HEK293 (cell line): ENCODE data around the gene DNASE1L3.

ENCODE experiments used
- CTCF ChIA-PET: fragments of 350-600 bp; formaldehyde crosslinking; extraction: SDS; loops from one replicate; lab custom pipeline; 2021; ENCODE audit warnings: antibody characterized with exemption; lab: Yijun Ruan, JAX
- POLR2A ChIA-PET: fragments of 300-600 bp; formaldehyde crosslinking; extraction: SDS; loops from one replicate; lab custom pipeline; 2020; ENCODE audit warnings: antibody characterized with exemption, inconsistent platforms; lab: Yijun Ruan, JAX
- H3K27ac ChIP-seq: fragments of 200-500 bp; sonication (Bioruptor generic); 2 replicates; pipeline ENCODE4 v1.5.1; 2014; ENCODE audit warnings: low read depth, low read length, control low read depth, inconsistent platforms; ENCODE audit errors: extremely low read depth
- H3K36me3 ChIP-seq, 2 experiments: fragments of 200-500 bp in 1 of 2; sonication (Bioruptor generic) in 1 of 2; 1 replicate in 1 of 2; 2 replicates in 1 of 2; pipeline ENCODE4 v1.5.1; 2014 to 2017; ENCODE audit warnings: inconsistent platforms in 2 of 2, low read length in 2 of 2; ENCODE audit not compliant: control insufficient read depth in 2 of 2, insufficient read depth in 1 of 2
- H3K4me1 ChIP-seq: fragments of 200-500 bp; sonication (Bioruptor generic); 2 replicates; pipeline ENCODE4 v1.5.1; 2014; ENCODE audit warnings: mild to moderate bottlenecking, low read length, inconsistent platforms; ENCODE audit not compliant: control insufficient read depth, insufficient read depth
- H3K4me3 ChIP-seq: 2 replicates; pipeline ENCODE4 v1.5.1; 2011; ENCODE audit warnings: low read depth, mild to moderate bottlenecking, control low read depth, low read length, moderate library complexity
- H3K9me3 ChIP-seq: fragments of 200-500 bp; sonication (Bioruptor generic); 2 replicates; pipeline ENCODE4 v1.5.1; 2014; ENCODE audit warnings: low read depth, low read length, inconsistent platforms; ENCODE audit not compliant: control insufficient read depth, insufficient read depth
- HIC1 ChIP-seq: fragments of 450-650 bp; formaldehyde crosslinking; IDR thresholded peaks from 2 replicates; pipeline ENCODE4 v1.5.1; 2016; ENCODE audit warnings: missing biosample characterization, missing genetic modification characterization
- SETDB1 ChIP-seq: IDR thresholded peaks from one replicate; pipeline ENCODE4 v1.6.1; 2017; ENCODE audit warnings: mild to moderate bottlenecking, low read length, moderate library complexity, mixed read lengths; ENCODE audit not compliant: insufficient read length
- TRIM28 ChIP-seq: IDR thresholded peaks from 2 replicates; pipeline ENCODE4 v1.6.1; 2011; ENCODE audit warnings: low read length, control low read depth, borderline replicate concordance
- ZBTB49 ChIP-seq: fragments of 450-650 bp; formaldehyde crosslinking; IDR thresholded peaks from 2 replicates; pipeline ENCODE4 v1.5.1; 2016; ENCODE audit warnings: missing biosample characterization, missing genetic modification characterization, low read depth
- ZFP3 ChIP-seq: fragments of 450-650 bp; formaldehyde crosslinking; IDR thresholded peaks from 2 replicates; pipeline ENCODE4 v1.5.1; 2016; ENCODE audit warnings: low read depth, missing biosample characterization, missing genetic modification characterization
- ZFP69B ChIP-seq: fragments of 450-650 bp; formaldehyde crosslinking; IDR thresholded peaks from 2 replicates; pipeline ENCODE4 v1.5.1; 2016; ENCODE audit warnings: missing biosample characterization, missing genetic modification characterization
- ZNF112 ChIP-seq: fragments of 450-650 bp; formaldehyde crosslinking; IDR thresholded peaks from 2 replicates; pipeline ENCODE4 v1.5.0; 2017; ENCODE audit warnings: missing biosample characterization, missing genetic modification characterization
- ZNF132 ChIP-seq: fragments of 450-650 bp; formaldehyde crosslinking; IDR thresholded peaks from 2 replicates; pipeline ENCODE4 v1.5.1; 2017; ENCODE audit warnings: missing biosample characterization, missing genetic modification characterization, borderline replicate concordance
- ZNF211 ChIP-seq: fragments of 450-650 bp; formaldehyde crosslinking; IDR thresholded peaks from 2 replicates; pipeline ENCODE4 v1.5.1; 2016; ENCODE audit warnings: low read depth, missing biosample characterization, missing genetic modification characterization
- ZNF350 ChIP-seq: fragments of 450-650 bp; formaldehyde crosslinking; IDR thresholded peaks from 2 replicates; pipeline ENCODE4 v1.5.0; 2017; ENCODE audit warnings: missing biosample characterization, mild to moderate bottlenecking, missing genetic modification characterization
- ZNF366 ChIP-seq: fragments of 450-650 bp; formaldehyde crosslinking; conservative IDR thresholded peaks from 2 replicates; pipeline ENCODE4 v1.5.1; 2016; ENCODE audit warnings: missing biosample characterization, missing genetic modification characterization
- ZNF513 ChIP-seq: fragments of 450-650 bp; IDR thresholded peaks from 2 replicates; pipeline ENCODE4 v1.5.1; 2018; ENCODE audit warnings: missing biosample characterization, missing genetic modification characterization
- ZNF530 ChIP-seq: fragments of 450-650 bp; formaldehyde crosslinking; IDR thresholded peaks from 2 replicates; pipeline ENCODE4 v1.5.1; 2016; ENCODE audit warnings: low read depth, missing biosample characterization, missing genetic modification characterization
- ZNF558 ChIP-seq: fragments of 450-650 bp; formaldehyde crosslinking; IDR thresholded peaks from 2 replicates; pipeline ENCODE4 v1.5.1; 2016; ENCODE audit warnings: missing biosample characterization, missing genetic modification characterization
- ZNF626 ChIP-seq: fragments of 450-650 bp; sonication (Bioruptor Pico); formaldehyde crosslinking; IDR thresholded peaks from 2 replicates; pipeline ENCODE4 v1.5.1; 2018; ENCODE audit warnings: missing biosample characterization, missing genetic modification characterization, inconsistent platforms
- TF ChIP-seq, protein P1 (sequence below): fragments of 450-650 bp; formaldehyde crosslinking; IDR thresholded peaks from 2 replicates; pipeline ENCODE4 v1.5.1; 2017; ENCODE audit warnings: missing biosample characterization, mild to moderate bottlenecking, missing genetic modification characterization, moderate library complexity
- TF ChIP-seq, protein P2 (sequence below): fragments of 450-650 bp; formaldehyde crosslinking; optimal IDR thresholded peaks from 2 replicates; pipeline ENCODE3; 2016; ENCODE audit warnings: missing biosample characterization, mild to moderate bottlenecking, missing genetic modification characterization

The DNASE1L3 gene

DNA sequence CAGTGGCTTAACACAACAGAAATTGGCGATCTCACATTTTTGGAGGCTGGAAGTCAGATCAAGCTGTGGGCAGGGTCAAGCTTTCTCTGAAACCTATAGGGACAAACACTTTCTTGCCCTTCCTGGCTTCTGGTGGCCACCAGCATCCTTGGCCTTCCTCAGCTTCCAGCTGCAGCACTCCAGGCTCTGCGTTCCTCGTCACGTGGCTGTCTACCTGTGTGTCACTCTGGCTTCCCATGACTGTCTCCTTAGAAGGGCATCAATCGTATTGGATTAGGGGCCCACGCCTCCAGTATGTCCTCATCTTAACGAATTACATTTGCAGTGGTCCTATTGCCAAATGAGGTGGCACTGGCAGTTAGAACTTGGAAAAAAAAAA is 25.8 kb downstream of the DNASE1L3 start:
- POLR2A ChIA-PET, result interaction anchor here (1.6 kb wide), 1 partner anchor 121 kb away, joined by 5 read pairs; the partner anchor contains the start of genes HTD2 and RPP14
- Histone ChIP-seq H3K4me3 (no peak overlapping the region), H3K36me3 (no peaks in the 10 kb centered on the region), H3K9me3 (no peaks in the 10 kb centered on the region), H3K27ac (no peak overlapping the region), H3K4me1 (no peaks in the 10 kb centered on the region; the same call in 1 of the 2 replicates)
- TF ChIP-seq ZNF558 (tag by site-specific recombination), result no peak
- CTCF ChIA-PET, result interaction anchor here (0.6 to 1.0 kb wide), 2 partner anchors 121 to 203 kb away, joined by 3 to 4 read pairs; partner anchors contain the start of genes HTD2 and RPP14

DNA sequence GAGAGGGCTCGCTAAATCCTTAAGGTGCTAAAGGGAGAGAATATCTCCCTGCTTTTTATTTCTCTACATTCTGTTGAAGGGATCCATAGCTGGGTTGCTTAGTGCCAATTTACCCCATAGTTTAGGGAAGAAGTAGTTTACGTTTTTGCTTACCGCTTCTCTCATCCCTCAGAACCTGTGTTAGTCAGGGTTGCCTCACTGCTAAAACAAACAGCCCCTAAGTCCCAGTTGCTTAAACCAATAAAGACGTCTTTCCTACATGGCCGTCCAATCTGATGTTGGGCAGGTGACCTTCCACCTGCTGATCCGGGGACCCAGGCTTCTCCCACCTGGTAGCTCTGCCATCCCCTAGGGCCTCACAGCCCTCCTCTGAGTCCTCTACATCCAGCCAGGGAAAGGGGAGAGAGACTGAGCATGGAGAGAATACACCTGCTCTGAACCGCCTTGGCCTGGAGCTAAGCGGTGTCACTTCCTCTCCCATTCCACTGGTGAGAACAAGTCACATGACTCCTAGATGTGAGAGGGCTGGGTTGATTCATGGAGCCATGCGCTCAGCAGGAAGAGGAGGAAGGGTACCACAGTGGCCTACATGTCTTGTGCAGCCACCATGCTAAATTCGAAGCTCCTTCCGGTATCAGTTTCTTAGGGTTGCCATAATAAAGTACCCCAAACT is 26.3 kb downstream of the DNASE1L3 start:
- Histone ChIP-seq H3K4me3 (no peak overlapping the region), H3K9me3 (no peaks in the 10 kb centered on the region), H3K36me3 (no peaks in the 10 kb centered on the region), H3K4me1 (no peaks in the 10 kb centered on the region; the same call in 1 of the 2 replicates), H3K27ac (no peak overlapping the region)
- CTCF ChIA-PET, result interaction anchor here (0.6 to 1.0 kb wide), 3 partner anchors 57 to 122 kb away, joined by 3 to 4 read pairs (median 3); partner anchors contain the start of genes HTD2 and RPP14
- POLR2A ChIA-PET, result no interaction called here
- TF ChIP-seq ZNF530 (no peak), ZFP69B (tag by site-specific recombination) (no peak), ZNF132 (tag by site-specific recombination) (no peak), ZNF112 (tag by site-specific recombination) (no peak)
- TF ChIP-seq, protein P1, sequence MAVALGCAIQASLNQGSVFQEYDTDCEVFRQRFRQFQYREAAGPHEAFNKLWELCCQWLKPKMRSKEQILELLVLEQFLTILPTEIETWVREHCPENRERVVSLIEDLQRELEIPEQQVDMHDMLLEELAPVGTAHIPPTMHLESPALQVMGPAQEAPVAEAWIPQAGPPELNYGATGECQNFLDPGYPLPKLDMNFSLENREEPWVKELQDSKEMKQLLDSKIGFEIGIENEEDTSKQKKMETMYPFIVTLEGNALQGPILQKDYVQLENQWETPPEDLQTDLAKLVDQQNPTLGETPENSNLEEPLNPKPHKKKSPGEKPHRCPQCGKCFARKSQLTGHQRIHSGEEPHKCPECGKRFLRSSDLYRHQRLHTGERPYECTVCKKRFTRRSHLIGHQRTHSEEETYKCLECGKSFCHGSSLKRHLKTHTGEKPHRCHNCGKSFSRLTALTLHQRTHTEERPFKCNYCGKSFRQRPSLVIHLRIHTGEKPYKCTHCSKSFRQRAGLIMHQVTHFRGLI (tag by site-specific recombination), result no peak

DNA sequence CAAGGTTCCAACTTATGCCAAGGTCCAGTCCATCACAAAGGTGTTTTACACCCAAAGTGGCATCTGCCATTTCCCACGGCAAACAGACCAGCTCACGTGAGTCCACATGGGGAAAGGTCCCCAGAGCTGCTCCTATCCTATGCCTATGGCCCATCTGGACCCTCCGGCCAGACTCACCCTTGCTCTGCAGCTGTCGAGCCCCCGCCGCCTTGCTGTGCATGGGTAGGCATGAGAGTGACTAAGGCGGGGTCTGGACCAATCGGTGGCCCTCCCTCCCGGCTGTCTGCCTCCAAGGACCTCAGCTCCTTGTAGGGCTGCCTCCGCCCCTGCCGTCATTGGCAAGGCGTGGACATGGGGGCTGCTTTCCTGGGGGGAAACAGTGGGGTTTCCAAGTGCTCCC is 26.9 kb downstream of the DNASE1L3 start:
- no peak overlapping the region for H3K27ac ChIP-seq
- TF ChIP-seq ZNF350 (tag by site-specific recombination) (no peak), ZNF366 (no peak), ZFP3 (tag by site-specific recombination) (no peak), ZNF211 (tag by site-specific recombination) (no peak), SETDB1 (no peak), ZBTB49 (tag by site-specific recombination) (no peak), ZNF626 (no peak), ZNF513 (tag by site-specific recombination) (no peak), TRIM28 (no peak), HIC1 (tag by site-specific recombination) (no peak)
- TF ChIP-seq, protein P2, sequence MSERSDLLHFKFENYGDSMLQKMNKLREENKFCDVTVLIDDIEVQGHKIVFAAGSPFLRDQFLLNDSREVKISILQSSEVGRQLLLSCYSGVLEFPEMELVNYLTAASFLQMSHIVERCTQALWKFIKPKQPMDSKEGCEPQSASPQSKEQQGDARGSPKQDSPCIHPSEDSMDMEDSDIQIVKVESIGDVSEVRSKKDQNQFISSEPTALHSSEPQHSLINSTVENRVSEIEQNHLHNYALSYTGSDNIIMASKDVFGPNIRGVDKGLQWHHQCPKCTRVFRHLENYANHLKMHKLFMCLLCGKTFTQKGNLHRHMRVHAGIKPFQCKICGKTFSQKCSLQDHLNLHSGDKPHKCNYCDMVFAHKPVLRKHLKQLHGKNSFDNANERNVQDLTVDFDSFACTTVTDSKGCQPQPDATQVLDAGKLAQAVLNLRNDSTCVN (tag by site-specific recombination), result no peak
- TF ChIP-seq, all 188 proteins: peak for 0
- POLR2A ChIA-PET, result no interaction called here
- Histone ChIP-seq H3K4me1 (no peaks in the 10 kb centered on the region; the same call in 1 of the 2 replicates), H3K4me3 (no peak overlapping the region), H3K36me3 (no peaks in the 10 kb centered on the region), H3K9me3 (no peaks in the 10 kb centered on the region)
- CTCF ChIA-PET, result interaction anchor here (0.6 to 1.0 kb wide), 3 partner anchors 58 to 122 kb away, joined by 3 to 4 read pairs (median 3); partner anchors contain the start of genes HTD2 and RPP14
